ENCODE measurements around the gene PYROXD2. TPM values are rescaled to one million over a fixed set of nuclear protein-coding genes. Genes with fewer than 3 reads are reported as not detected.

Gene PYROXD2
- total RNA-seq, 2 experiments from 2014 or later, result 8.5 to 9.8 TPM

DNA sequence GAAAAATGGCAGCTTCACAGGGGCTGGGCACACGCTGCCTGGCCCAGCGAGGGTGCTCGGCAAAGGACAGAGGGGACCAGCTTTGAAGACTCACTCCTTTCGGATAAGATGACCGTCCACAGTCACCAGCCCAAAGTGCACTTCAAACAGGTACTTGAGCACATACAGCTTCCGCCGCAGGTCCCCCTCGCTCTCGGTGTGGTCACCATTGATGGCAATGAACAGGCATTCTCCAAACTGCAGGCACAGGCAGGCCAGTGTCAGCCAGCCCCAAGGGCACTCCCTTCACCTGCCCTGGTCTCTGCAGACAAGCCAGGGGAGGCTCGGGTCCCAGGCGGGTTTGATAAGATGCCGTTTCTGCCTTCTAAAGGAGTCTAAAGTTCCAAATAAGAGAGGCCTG lies 20.2 kb upstream of the PYROXD2 start:
- Histone ChIP-seq H3K4me1 (ENCODE audit: insufficient read depth, low read length) (no peaks in the 10 kb centered on the region), H3K9me3 (ENCODE audit: control insufficient read depth in 1 of 2, insufficient read depth in 1 of 2, low read length in 2 of 2) (peaks cover 0 to 14% of the 10 kb centered on the region in 2 experiments), H3K27ac (ENCODE audit: low read depth in 1 of 2, low read length in 2 of 2) (no peak overlapping the region), H3K36me3 (ENCODE audit: insufficient read depth, low read length) (peaks cover 70% of the 10 kb centered on the region), H3K27me3 (ENCODE audit: control insufficient read depth in 1 of 2, insufficient read depth in 2 of 2, low read length in 2 of 2) (no peaks in the 10 kb centered on the region), H3K4me3 (ENCODE audit: low read length) (no peak overlapping the region)
- intact Hi-C loops (cut with DNase I, micrococcal nuclease), result no loop called here
- no peak overlapping the region for H3K27ac Mint-ChIP-seq
- peaks cover 96% of the 10 kb centered on the region for H3K36me3 Mint-ChIP-seq (ENCODE audit: low read depth)
- H3K4me3 Mint-ChIP-seq, result no peak overlapping the region
- H3K9me3 Mint-ChIP-seq, result peaks cover 5% of the 10 kb centered on the region
- no peaks in the 10 kb centered on the region for H3K27me3 Mint-ChIP-seq
- no peak for DNase-seq
- TF ChIP-seq CTCF (IDR thresholded peaks at IDR 0.05), result no peak
- ATAC-seq (ENCODE audit: poor library complexity), result no peak
- ChIA-PET CTCF (interaction anchor here (2.3 kb wide), 1 partner anchor 9 kb away, joined by 7 read pairs; no protein-coding TSS in a partner anchor), POLR2A (no interaction called here)
- H3K4me1 Mint-ChIP-seq (ENCODE audit: low read depth), result peaks cover 4% of the 10 kb centered on the region

GRCh38 chr10:98433881-98434732 lies 19.1 kb upstream of the PYROXD2 start:
- H3K4me1 Mint-ChIP-seq (ENCODE audit: low read depth), result no peaks in the 10 kb centered on the region
- Histone ChIP-seq H3K4me3 (ENCODE audit: low read length) (no peak overlapping the region), H3K27ac (ENCODE audit: low read depth in 1 of 2, low read length in 2 of 2) (no peak overlapping the region), H3K27me3 (ENCODE audit: control insufficient read depth in 1 of 2, insufficient read depth in 2 of 2, low read length in 2 of 2) (no peaks in the 10 kb centered on the region), H3K9me3 (ENCODE audit: control insufficient read depth in 1 of 2, insufficient read depth in 1 of 2, low read length in 2 of 2) (peaks cover 0 to 14% of the 10 kb centered on the region in 2 experiments), H3K4me1 (ENCODE audit: insufficient read depth, low read length) (no peaks in the 10 kb centered on the region), H3K36me3 (ENCODE audit: insufficient read depth, low read length) (peaks cover 71% of the 10 kb centered on the region)
- DNase-seq (no peak), ATAC-seq (ENCODE audit: poor library complexity) (no peak)
- H3K36me3 Mint-ChIP-seq (ENCODE audit: low read depth), result peaks cover 88% of the 10 kb centered on the region
- no peak overlapping the region for H3K4me3 Mint-ChIP-seq
- peaks cover 5% of the 10 kb centered on the region for H3K9me3 Mint-ChIP-seq
- POLR2A ChIA-PET, result no interaction called here
- intact Hi-C loops (cut with DNase I, micrococcal nuclease), result no loop called here
- no peak overlapping the region for H3K27ac Mint-ChIP-seq
- CTCF ChIA-PET, result no interaction called here
- TF ChIP-seq CTCF (IDR thresholded peaks at IDR 0.05), result no peak
- H3K27me3 Mint-ChIP-seq, result no peaks in the 10 kb centered on the region

GRCh38 chr10:98433371-98433770 lies 18.4 kb upstream of the PYROXD2 start:
- DNase-seq (no peak), ATAC-seq (ENCODE audit: poor library complexity) (no peak)
- H3K4me3 Mint-ChIP-seq, result no peak overlapping the region
- H3K27me3 Mint-ChIP-seq, result no peaks in the 10 kb centered on the region
- TF ChIP-seq CTCF (IDR thresholded peaks at IDR 0.05), result no peak
- H3K4me1 ChIP-seq (ENCODE audit: insufficient read depth, low read length), result no peaks in the 10 kb centered on the region
- H3K27ac Mint-ChIP-seq, result no peak overlapping the region
- no peak overlapping the region for H3K27ac ChIP-seq (ENCODE audit: low read depth in 1 of 2, low read length in 2 of 2)
- ChIA-PET POLR2A (no interaction called here), CTCF (no interaction called here)
- intact Hi-C loops (cut with DNase I, micrococcal nuclease), result no loop called here
- H3K27me3 ChIP-seq (ENCODE audit: control insufficient read depth in 1 of 2, insufficient read depth in 2 of 2, low read length in 2 of 2), result no peaks in the 10 kb centered on the region
- H3K36me3 Mint-ChIP-seq (ENCODE audit: low read depth), result peaks cover 83% of the 10 kb centered on the region
- H3K9me3 ChIP-seq (ENCODE audit: control insufficient read depth in 1 of 2, insufficient read depth in 1 of 2, low read length in 2 of 2), result peaks cover 0 to 14% of the 10 kb centered on the region in 2 experiments
- peaks cover 5% of the 10 kb centered on the region for H3K9me3 Mint-ChIP-seq
- H3K36me3 ChIP-seq (ENCODE audit: insufficient read depth, low read length), result peaks cover 70% of the 10 kb centered on the region
- no peak overlapping the region for H3K4me3 ChIP-seq (ENCODE audit: low read length)
- H3K4me1 Mint-ChIP-seq (ENCODE audit: low read depth), result no peaks in the 10 kb centered on the region
